H9 (cell line): ENCODE results near the gene TAF4. TPM values are rescaled to one million over a fixed set of nuclear protein-coding genes. Genes with fewer than 3 reads are reported as not detected.

Experiments used
- DNase-seq: peaks from one replicate; pipeline ENCODE4 v3.0.0-alpha.2; 2017
- H2AFZ ChIP-seq: one replicate; pipeline ENCODE4 v1.6.1; 2013; ENCODE audit warnings: mild to moderate bottlenecking, low read length, control low read depth, moderate library complexity
- H2AK5ac ChIP-seq: 2 replicates; pipeline ENCODE4 v1.6.1; 2013; ENCODE audit warnings: low read length, control low read depth, mixed read lengths; ENCODE audit not compliant: insufficient read length
- H2BK120ac ChIP-seq: one replicate; pipeline ENCODE4 v1.6.1; 2013; ENCODE audit warnings: low read depth, mild to moderate bottlenecking, low read length, control low read depth, inconsistent platforms; ENCODE audit not compliant: poor library complexity, severe bottlenecking
- H2BK12ac ChIP-seq: 2 replicates; pipeline ENCODE4 v1.6.1; 2013; ENCODE audit warnings: low read length, control low read depth, mixed read lengths, low read depth; ENCODE audit not compliant: insufficient read length
- H2BK15ac ChIP-seq: 2 replicates; pipeline ENCODE4 v1.6.1; 2013; ENCODE audit warnings: low read depth, low read length, control low read depth
- H2BK20ac ChIP-seq: one replicate; pipeline ENCODE4 v1.6.1; 2013; ENCODE audit warnings: low read depth, mild to moderate bottlenecking, low read length, control low read depth, inconsistent platforms; ENCODE audit not compliant: poor library complexity, severe bottlenecking
- H2BK5ac ChIP-seq: 2 replicates; pipeline ENCODE4 v1.6.1; 2013; ENCODE audit warnings: low read length, control low read depth, mixed read lengths; ENCODE audit not compliant: insufficient read length
- H3K14ac ChIP-seq: 2 replicates; pipeline ENCODE4 v1.6.1; 2013; ENCODE audit warnings: low read length, control low read depth; ENCODE audit not compliant: insufficient read depth
- H3K18ac ChIP-seq: 2 replicates; pipeline ENCODE4 v1.6.1; 2013; ENCODE audit warnings: low read depth, mild to moderate bottlenecking, mixed read lengths, low read length, control low read depth; ENCODE audit not compliant: insufficient read length
- H3K23ac ChIP-seq: 2 replicates; pipeline ENCODE4 v1.6.1; 2013; ENCODE audit warnings: low read length, control low read depth, mixed read lengths, low read depth; ENCODE audit not compliant: insufficient read length
- H3K23me2 ChIP-seq: 2 replicates; pipeline ENCODE4 v1.6.1; 2013; ENCODE audit warnings: low read depth, mild to moderate bottlenecking, mixed read lengths, low read length, control low read depth; ENCODE audit not compliant: insufficient read length, poor library complexity, severe bottlenecking
- H3K27ac ChIP-seq: 2 replicates; pipeline ENCODE4 v1.5.1; 2013; ENCODE audit warnings: low read length, control low read depth, mixed read lengths, low read depth; ENCODE audit not compliant: insufficient read length
- H3K27me3 ChIP-seq: 2 replicates; pipeline ENCODE4 v1.6.1; 2013; ENCODE audit warnings: low read length, control low read depth, inconsistent platforms; ENCODE audit not compliant: insufficient read depth
- H3K4ac ChIP-seq: 2 replicates; pipeline ENCODE4 v1.6.1; 2013; ENCODE audit warnings: low read depth, mild to moderate bottlenecking, control low read depth, inconsistent platforms, low read length, moderate library complexity
- H3K4me1 ChIP-seq: 2 replicates; pipeline ENCODE4 v1.6.1; 2013; ENCODE audit warnings: low read length, control low read depth, inconsistent platforms; ENCODE audit not compliant: insufficient read depth
- H3K4me2 ChIP-seq: 2 replicates; pipeline ENCODE4 v1.6.1; 2013; ENCODE audit warnings: low read length, control low read depth, mixed read lengths; ENCODE audit not compliant: insufficient read length, insufficient read depth
- H3K56ac ChIP-seq: 2 replicates; pipeline ENCODE4 v1.6.1; 2013; ENCODE audit warnings: low read depth, mild to moderate bottlenecking, mixed read lengths, low read length, control low read depth; ENCODE audit not compliant: insufficient read length
- H3K79me1 ChIP-seq: 2 replicates; pipeline ENCODE4 v1.6.1; 2013; ENCODE audit warnings: low read depth, mild to moderate bottlenecking, moderate library complexity, low read length, control low read depth, inconsistent platforms; ENCODE audit not compliant: insufficient read depth, poor library complexity, severe bottlenecking
- H3K79me2 ChIP-seq: 2 replicates; pipeline ENCODE4 v1.6.1; 2013; ENCODE audit warnings: low read length, control low read depth, inconsistent platforms; ENCODE audit not compliant: insufficient read depth
- H3K9ac ChIP-seq: 2 replicates; pipeline ENCODE4 v1.6.1; 2013; ENCODE audit warnings: low read length, control low read depth, mixed read lengths; ENCODE audit not compliant: insufficient read length; ENCODE audit errors: extremely low read depth
- H3K9me3 ChIP-seq: one replicate; pipeline ENCODE4 v1.6.1; 2013; ENCODE audit warnings: low read depth, low read length, inconsistent platforms; ENCODE audit not compliant: control insufficient read depth
- H3T11ph ChIP-seq: one replicate; pipeline ENCODE4 v1.6.1; 2013; ENCODE audit warnings: mild to moderate bottlenecking, low read length, control low read depth, inconsistent platforms
- H4K20me1 ChIP-seq: one replicate; pipeline ENCODE4 v1.6.1; 2013; ENCODE audit not compliant: control insufficient read depth, insufficient read length, insufficient read depth
- H4K5ac ChIP-seq: 2 replicates; pipeline ENCODE4 v1.6.1; 2013; ENCODE audit warnings: low read depth, mild to moderate bottlenecking, mixed read lengths, low read length, control low read depth; ENCODE audit not compliant: insufficient read length
- H4K8ac ChIP-seq: replicated peaks from 2 replicates; pipeline ENCODE4 v1.6.1; 2013; ENCODE audit warnings: low read length, control low read depth, mixed read lengths, low read depth; ENCODE audit not compliant: insufficient read length
- H4K91ac ChIP-seq: 2 replicates; pipeline ENCODE4 v1.6.1; 2013; ENCODE audit warnings: low read depth, mild to moderate bottlenecking, moderate library complexity, mixed read lengths, low read length, control low read depth; ENCODE audit not compliant: insufficient read length
- H3K27ac Mint-ChIP-seq, 3 experiments: 2 replicates in 2 of 3; 3 replicates in 1 of 3; pipeline ENCODE4 v1.8.0; 2020 to 2021; ENCODE audit warnings: mixed read lengths in 3 of 3, mild to moderate bottlenecking in 1 of 3, moderate library complexity in 1 of 3
- H3K27me3 Mint-ChIP-seq: 2 replicates; pipeline ENCODE4 v1.8.0; 2021; ENCODE audit warnings: low read depth, mild to moderate bottlenecking, moderate library complexity, mixed read lengths
- H3K36me3 Mint-ChIP-seq, 3 experiments: 2 replicates in 2 of 3; 3 replicates in 1 of 3; pipeline ENCODE4 v1.8.0; 2020 to 2021; ENCODE audit warnings: low read depth in 3 of 3, mixed read lengths in 3 of 3; ENCODE audit not compliant: insufficient read depth in 1 of 3
- H3K4me1 Mint-ChIP-seq, 2 experiments: 2 replicates each; pipeline ENCODE4 v1.8.0; 2020; ENCODE audit warnings: mixed read lengths in 2 of 2
- H3K4me3 Mint-ChIP-seq, 2 experiments: 2 replicates in 1 of 2; 3 replicates in 1 of 2; pipeline ENCODE4 v1.8.0; 2020 to 2021; ENCODE audit warnings: mild to moderate bottlenecking in 2 of 2, mixed read lengths in 2 of 2, moderate library complexity in 1 of 2
- H3K9me3 Mint-ChIP-seq, 2 experiments: 2 replicates in 1 of 2; 3 replicates in 1 of 2; pipeline ENCODE4 v1.8.0; 2020; ENCODE audit warnings: mild to moderate bottlenecking in 2 of 2, mixed read lengths in 2 of 2, moderate library complexity in 1 of 2
- WGBS: extraction: QIAGEN DNeasy Blood & Tissue Kit; methylation state at CpG from one replicate; pipeline ENCODE4 v1.1.7; 2013; ENCODE audit warnings: missing lambda C conversion rate, low lambda C conversion rate, mixed read lengths; ENCODE audit not compliant: insufficient read length; ENCODE audit errors: extremely low coverage; 5-methylcytosine and 5-hydroxymethylcytosine counted together
- total RNA-seq: library from RNA; stranded (reverse); gene quantifications from 2 replicates; pipeline ENCODE4 v1.2.1, GENCODE V29; 2021
- TF ChIP-seq, protein P1 (sequence below): fragments of 200-600 bp; sonication (generic); conservative IDR thresholded peaks from 3 replicates; pipeline ENCODE4 v1.8.0; 2021; ENCODE audit warnings: antibody characterized with exemption, mild to moderate bottlenecking

The TAF4 gene
- total RNA-seq, 1 experiment from 2014 or later: 30.8 TPM

DNA sequence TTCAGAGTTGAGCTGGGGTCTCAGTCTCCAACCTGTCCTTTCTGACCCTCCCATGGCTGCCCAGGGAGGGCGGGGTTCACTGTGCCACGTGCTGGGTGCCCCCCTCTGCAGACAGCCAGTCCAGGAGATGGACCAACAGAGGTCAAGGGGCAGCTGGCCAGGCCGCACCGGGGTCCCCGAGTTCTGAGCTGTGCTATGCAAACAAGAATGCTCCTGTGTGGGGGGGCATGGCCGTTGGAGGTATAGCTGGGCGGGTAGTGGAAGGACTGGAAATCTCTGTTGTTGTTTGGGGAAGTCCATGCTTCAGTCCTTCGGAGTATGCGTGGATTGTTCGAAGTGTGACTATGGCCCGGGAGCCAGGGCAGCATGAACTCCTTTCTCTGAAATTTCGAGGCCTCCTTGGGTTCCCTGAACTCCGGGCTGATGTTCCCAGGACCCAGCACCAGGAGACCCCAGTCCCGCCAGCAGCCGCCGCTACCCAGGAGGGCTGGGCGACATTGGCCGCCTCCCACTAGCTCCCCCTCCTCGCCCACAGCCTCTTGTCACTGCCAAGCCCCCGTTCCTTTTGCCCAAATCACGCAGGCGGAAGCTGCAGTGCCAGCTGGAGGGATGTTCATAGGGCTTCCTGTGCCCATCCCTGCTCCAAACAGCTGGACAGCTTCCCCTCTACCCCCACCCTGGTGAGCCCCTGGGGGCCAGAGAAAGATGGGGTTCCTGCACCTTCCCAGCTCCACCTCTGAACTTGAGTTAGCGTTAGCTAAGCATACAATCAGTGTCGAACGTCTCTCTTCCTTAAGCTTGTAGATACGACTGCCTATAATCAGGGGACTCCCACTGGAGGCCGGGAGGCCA, 126.6 kb downstream of the TAF4 start:
- H3K4me1 Mint-ChIP-seq: peaks cover 13 to 26% of the 10 kb centered on the region in 2 experiments
- Histone ChIP-seq H4K20me1 (no peaks in the 10 kb centered on the region), H3T11ph (no peak overlapping the region), H2BK12ac (no peak overlapping the region), H3K27ac (no peak overlapping the region), H3K23me2 (no peaks in the 10 kb centered on the region), H3K79me1 (no peaks in the 10 kb centered on the region), H3K9ac (no peak overlapping the region), H2BK20ac (no peak overlapping the region), H4K5ac (no peak overlapping the region), H3K18ac (no peak overlapping the region), H2BK5ac (no peak overlapping the region), H2AK5ac (no peak overlapping the region), H3K56ac (no peak overlapping the region), H3K14ac (no peak overlapping the region), H3K4ac (no peak overlapping the region), H3K4me2 (no peak overlapping the region), H3K4me1 (no peaks in the 10 kb centered on the region), H3K27me3 (no peaks in the 10 kb centered on the region), H3K23ac (no peak overlapping the region), H2BK15ac (no peak overlapping the region), H4K91ac (no peak overlapping the region), H3K9me3 (no peaks in the 10 kb centered on the region), H2BK120ac (no peak overlapping the region), H2AFZ (no peak overlapping the region), H3K79me2 (no peaks in the 10 kb centered on the region), H4K8ac (no peak overlapping the region)
- no peak overlapping the region for H3K4me3 Mint-ChIP-seq
- TF ChIP-seq, protein P1, sequence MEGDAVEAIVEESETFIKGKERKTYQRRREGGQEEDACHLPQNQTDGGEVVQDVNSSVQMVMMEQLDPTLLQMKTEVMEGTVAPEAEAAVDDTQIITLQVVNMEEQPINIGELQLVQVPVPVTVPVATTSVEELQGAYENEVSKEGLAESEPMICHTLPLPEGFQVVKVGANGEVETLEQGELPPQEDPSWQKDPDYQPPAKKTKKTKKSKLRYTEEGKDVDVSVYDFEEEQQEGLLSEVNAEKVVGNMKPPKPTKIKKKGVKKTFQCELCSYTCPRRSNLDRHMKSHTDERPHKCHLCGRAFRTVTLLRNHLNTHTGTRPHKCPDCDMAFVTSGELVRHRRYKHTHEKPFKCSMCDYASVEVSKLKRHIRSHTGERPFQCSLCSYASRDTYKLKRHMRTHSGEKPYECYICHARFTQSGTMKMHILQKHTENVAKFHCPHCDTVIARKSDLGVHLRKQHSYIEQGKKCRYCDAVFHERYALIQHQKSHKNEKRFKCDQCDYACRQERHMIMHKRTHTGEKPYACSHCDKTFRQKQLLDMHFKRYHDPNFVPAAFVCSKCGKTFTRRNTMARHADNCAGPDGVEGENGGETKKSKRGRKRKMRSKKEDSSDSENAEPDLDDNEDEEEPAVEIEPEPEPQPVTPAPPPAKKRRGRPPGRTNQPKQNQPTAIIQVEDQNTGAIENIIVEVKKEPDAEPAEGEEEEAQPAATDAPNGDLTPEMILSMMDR: no peak
- H3K27me3 Mint-ChIP-seq: no peaks in the 10 kb centered on the region; the same call in 1 of the 2 replicates
- no peaks in the 10 kb centered on the region; a peak in 1 of 5 replicates for H3K9me3 Mint-ChIP-seq
- no peak for DNase-seq
- no peaks in the 10 kb centered on the region; a peak in 1 of 7 replicates for H3K36me3 Mint-ChIP-seq
- no CpG with 5 or more reads among the region's 27 CpGs for WGBS
- H3K27ac Mint-ChIP-seq: no peak overlapping the region; a peak in 1 of 7 replicates
